ENCODE measurements around the gene F7.
"Not testable (repeated sequence)": the region's sequence is repeated elsewhere in the genome, so short reads cannot be mapped to it uniquely, and the experiment has no call there.

F7 gene

DNA sequence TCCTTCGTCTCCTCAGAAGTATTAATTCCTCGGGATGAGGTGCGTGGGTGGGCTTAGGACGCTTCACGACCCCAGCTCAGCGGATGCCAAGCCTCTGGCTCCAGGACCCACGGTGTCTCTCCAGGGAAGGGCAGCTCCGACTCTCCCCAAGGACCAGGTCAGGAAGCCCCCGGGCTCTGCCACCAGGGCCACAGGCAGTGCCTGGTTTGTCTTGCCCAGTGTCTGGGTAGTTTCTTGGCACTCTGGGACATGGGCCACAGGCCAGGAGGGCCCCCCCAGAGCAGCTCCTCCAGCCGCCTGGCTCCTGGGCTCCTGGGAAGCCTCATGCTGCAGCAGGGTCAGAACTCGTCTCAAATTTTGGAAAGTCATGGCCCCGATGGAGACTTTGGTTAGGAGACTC, 55.4 kb downstream of the F7 start:
- DNase-seq, result no peak
- TF ChIP-seq, protein P1, sequence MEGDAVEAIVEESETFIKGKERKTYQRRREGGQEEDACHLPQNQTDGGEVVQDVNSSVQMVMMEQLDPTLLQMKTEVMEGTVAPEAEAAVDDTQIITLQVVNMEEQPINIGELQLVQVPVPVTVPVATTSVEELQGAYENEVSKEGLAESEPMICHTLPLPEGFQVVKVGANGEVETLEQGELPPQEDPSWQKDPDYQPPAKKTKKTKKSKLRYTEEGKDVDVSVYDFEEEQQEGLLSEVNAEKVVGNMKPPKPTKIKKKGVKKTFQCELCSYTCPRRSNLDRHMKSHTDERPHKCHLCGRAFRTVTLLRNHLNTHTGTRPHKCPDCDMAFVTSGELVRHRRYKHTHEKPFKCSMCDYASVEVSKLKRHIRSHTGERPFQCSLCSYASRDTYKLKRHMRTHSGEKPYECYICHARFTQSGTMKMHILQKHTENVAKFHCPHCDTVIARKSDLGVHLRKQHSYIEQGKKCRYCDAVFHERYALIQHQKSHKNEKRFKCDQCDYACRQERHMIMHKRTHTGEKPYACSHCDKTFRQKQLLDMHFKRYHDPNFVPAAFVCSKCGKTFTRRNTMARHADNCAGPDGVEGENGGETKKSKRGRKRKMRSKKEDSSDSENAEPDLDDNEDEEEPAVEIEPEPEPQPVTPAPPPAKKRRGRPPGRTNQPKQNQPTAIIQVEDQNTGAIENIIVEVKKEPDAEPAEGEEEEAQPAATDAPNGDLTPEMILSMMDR (IDR thresholded peaks at IDR 0.05; ENCODE audit: low read depth, low read length), result no peak
- Histone ChIP-seq H3K9me3 (ENCODE audit: severe bottlenecking) (peaks cover 4% of the 10 kb centered on the region), H3K4me3 (ENCODE audit: low read depth, low read length) (no peak overlapping the region), H3K27me3 (ENCODE audit: insufficient read depth, low read depth, severe bottlenecking) (no peaks in the 10 kb centered on the region), H3K36me3 (no peaks in the 10 kb centered on the region; the same call in 1 of the 2 replicates), H3K27ac (no peak overlapping the region)

DNA sequence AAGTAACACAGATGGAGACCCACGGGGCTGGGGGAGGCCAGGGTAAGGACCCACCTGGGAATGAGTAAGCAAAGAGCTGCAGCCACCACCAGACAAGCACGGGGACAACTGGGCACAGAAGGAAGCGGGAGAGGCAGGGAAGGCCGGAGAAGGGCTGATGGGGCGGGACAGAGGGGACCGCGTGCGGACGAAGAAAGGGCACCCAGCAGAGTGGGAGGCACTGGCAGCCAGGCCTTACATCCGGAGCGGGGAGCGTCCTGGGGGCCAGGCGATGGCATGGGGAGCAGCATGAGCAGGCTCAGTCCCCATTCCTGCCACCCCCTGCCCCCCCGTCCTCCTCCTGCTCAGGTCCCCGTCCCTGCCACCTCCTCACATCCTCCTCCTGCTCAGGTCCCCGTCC, 55.8 kb downstream of the F7 start:
- Histone ChIP-seq H3K9me3 (ENCODE audit: severe bottlenecking) (peaks cover 2% of the 10 kb centered on the region), H3K27ac (no peak overlapping the region), H3K27me3 (ENCODE audit: insufficient read depth, low read depth, severe bottlenecking) (no peaks in the 10 kb centered on the region), H3K4me3 (ENCODE audit: low read depth, low read length) (no peak overlapping the region), H3K36me3 (no peaks in the 10 kb centered on the region; the same call in 1 of the 2 replicates)
- TF ChIP-seq, protein P1 (IDR thresholded peaks at IDR 0.05; ENCODE audit: low read depth, low read length), result no peak
- no peak for DNase-seq

DNA sequence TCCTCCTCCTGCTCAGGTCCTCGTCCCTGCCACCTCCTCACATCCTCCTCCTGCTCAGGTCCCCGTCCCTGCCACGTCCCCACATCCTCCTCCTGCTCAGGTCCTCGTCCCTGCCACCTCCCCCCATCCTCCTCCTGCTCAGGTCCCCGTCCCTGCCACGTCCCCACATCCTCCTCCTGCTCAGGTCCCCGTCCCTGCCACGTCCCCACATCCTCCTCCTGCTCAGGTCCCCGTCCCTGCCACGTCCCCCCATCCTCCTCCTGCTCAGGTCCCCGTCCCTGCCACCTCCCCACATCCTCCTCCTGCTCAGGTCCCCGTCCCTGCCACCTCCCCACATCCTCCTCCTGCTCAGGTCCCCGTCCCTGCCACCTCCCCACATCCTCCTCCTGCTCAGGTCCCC, 56.4 kb downstream of the F7 start:
- H3K9me3 ChIP-seq (ENCODE audit: severe bottlenecking); H3K27me3 ChIP-seq (ENCODE audit: insufficient read depth, low read depth, severe bottlenecking); H3K36me3 ChIP-seq; H3K4me3 ChIP-seq (ENCODE audit: low read depth, low read length); H3K27ac ChIP-seq; DNase-seq: not testable (repeated sequence)

DNA sequence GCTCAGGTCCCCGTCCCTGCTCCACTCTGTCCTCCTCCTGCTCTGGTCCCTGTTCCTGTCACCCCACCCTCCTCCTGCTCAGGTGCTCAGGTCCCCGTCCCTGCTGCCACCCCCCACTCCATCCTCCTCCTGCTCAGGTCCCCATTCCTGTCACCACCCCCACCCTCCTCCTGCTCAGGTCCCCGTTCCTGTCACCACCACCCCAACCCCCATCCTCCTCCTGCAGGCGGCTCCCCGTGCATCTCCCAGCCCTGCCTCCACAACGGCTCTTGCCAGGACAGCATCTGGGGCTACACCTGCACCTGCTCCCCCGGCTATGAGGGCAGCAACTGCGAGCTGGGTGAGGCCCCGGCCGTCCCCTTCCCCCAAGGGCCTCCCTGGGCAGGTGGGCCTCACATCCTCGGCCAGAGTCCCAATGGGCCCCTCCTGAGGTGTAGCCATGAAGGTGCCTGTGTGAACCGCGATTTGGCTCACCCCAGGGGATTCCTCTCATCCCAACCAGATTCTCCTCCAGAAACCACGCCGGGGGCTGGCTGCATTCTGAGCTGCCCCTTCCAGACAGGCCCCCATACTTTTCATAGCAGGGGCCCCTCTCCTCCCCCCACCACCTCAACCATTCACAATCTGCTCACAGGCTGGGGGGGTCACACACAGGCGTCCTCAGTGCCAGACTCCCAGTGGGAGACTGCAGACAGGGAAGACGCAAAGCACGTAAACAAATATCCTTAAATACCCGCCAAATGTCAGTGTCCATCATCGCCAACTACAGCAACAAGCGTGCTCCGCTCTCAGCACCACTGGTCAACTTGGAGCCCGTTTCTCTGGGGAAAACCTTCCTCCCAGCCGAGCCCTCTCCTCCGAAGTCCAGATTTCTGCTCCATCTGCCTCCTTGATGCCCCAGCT, 57.4 kb downstream of the F7 start:
- Histone ChIP-seq H3K27ac (no peak overlapping the region), H3K4me3 (ENCODE audit: low read depth, low read length) (no peak overlapping the region), H3K27me3 (ENCODE audit: insufficient read depth, low read depth, severe bottlenecking) (no peaks in the 10 kb centered on the region), H3K36me3 (peaks cover 4% of the 10 kb centered on the region), H3K9me3 (ENCODE audit: severe bottlenecking) (no peaks in the 10 kb centered on the region)
- no peak for DNase-seq
- TF ChIP-seq, protein P1 (IDR thresholded peaks at IDR 0.05; ENCODE audit: low read depth, low read length), result no peak

DNA sequence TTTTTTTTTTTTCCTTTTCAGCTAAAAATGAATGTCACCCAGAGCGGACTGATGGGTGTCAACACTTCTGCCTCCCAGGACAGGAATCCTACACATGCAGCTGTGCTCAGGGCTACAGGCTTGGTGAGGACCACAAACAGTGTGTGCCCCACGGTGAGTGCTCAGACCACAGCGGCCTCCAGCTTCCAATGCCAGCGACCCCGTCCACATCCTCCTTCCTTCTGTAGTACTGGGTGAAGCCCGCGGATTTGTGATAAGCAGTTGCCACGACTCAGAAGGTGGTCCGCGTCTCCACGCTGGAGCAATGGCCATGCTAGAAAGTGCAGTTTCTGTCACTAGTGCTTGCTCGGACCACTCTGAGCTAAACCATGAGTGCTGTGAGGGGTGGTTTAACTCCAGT, 58.9 kb downstream of the F7 start:
- Histone ChIP-seq H3K36me3 (peaks cover 17% of the 10 kb centered on the region), H3K27ac (no peak overlapping the region), H3K9me3 (ENCODE audit: severe bottlenecking) (no peaks in the 10 kb centered on the region), H3K4me3 (ENCODE audit: low read depth, low read length) (no peak overlapping the region), H3K27me3 (ENCODE audit: insufficient read depth, low read depth, severe bottlenecking) (no peaks in the 10 kb centered on the region)
- no peak for DNase-seq
- TF ChIP-seq, protein P1 (IDR thresholded peaks at IDR 0.05; ENCODE audit: low read depth, low read length), result no peak

DNA sequence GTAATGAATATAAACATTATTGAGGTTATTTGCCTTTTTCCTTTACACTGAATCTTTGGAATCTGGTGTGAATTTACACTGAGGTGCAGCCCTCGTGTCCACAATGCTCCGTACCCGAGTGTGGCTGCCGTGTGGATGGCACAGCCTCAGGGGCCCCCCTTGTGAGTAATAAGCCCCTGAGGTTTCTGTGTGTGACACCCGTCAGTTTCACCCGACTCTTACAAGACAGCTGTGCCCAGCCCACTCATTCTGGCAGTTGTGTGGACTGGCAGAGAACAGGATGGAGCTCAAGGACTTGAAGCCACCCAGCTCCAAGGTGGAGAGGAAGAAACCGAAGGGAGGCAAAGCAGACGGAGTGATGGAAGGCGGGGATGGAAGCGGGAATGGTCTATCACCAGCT, 60.7 kb downstream of the F7 start:
- H3K27me3 ChIP-seq (ENCODE audit: insufficient read depth, low read depth, severe bottlenecking), result no peaks in the 10 kb centered on the region
- H3K27ac ChIP-seq, result no peak overlapping the region
- H3K9me3 ChIP-seq (ENCODE audit: severe bottlenecking), result no peaks in the 10 kb centered on the region
- H3K36me3 ChIP-seq, result peaks cover 25% of the 10 kb centered on the region
- TF ChIP-seq, protein P1 (IDR thresholded peaks at IDR 0.05; ENCODE audit: low read depth, low read length), result no peak
- H3K4me3 ChIP-seq (ENCODE audit: low read depth, low read length), result no peak overlapping the region
- DNase-seq, result no peak

Data from WERI-Rb-1 (cell line).